IMR-90 (cell line): ENCODE results near the gene RNASE4.

Source experiments
- CHD1 ChIP-seq: IDR thresholded peaks from 2 replicates; pipeline ENCODE4 v1.6.1; 2012; ENCODE audit warnings: low read depth, low read length, improper control_type of control experiment
- FOS ChIP-seq: fragments of 150-350 bp; IDR thresholded peaks from 2 replicates; pipeline ENCODE4 v1.6.1; 2016; ENCODE audit warnings: low read depth, low read length
- MAFK ChIP-seq: IDR thresholded peaks from 2 replicates; pipeline ENCODE4 v1.6.1; 2012; ENCODE audit warnings: low read depth, low read length, improper control_type of control experiment
- POLR2A ChIP-seq: IDR thresholded peaks from 2 replicates; pipeline ENCODE4 v1.6.1; 2012; ENCODE audit warnings: mild to moderate bottlenecking, low read depth, low read length
- RAD21 ChIP-seq: IDR thresholded peaks from 2 replicates; pipeline ENCODE4 v1.6.1; 2012; ENCODE audit warnings: low read length, improper control_type of control experiment
- RFX5 ChIP-seq: IDR thresholded peaks from 2 replicates; pipeline ENCODE4 v1.8.0; 2012; ENCODE audit warnings: low read depth, mild to moderate bottlenecking, low read length, moderate library complexity
- SMC3 ChIP-seq: fragments of 150-350 bp; IDR thresholded peaks from 2 replicates; pipeline ENCODE4 v1.6.1; 2016; ENCODE audit warnings: low read depth, mild to moderate bottlenecking, antibody characterized with exemption, low read length, moderate library complexity
- TF ChIP-seq, protein P1 (sequence below): conservative IDR thresholded peaks from 2 replicates; pipeline ENCODE4 v1.5.1; 2012; ENCODE audit warnings: mild to moderate bottlenecking, low read depth, low read length, improper control_type of control experiment
- TF ChIP-seq, protein P2 (sequence below): fragments of 150-350 bp; IDR thresholded peaks from 2 replicates; pipeline ENCODE4 v1.6.1; 2017; ENCODE audit warnings: mild to moderate bottlenecking, antibody characterized with exemption, low read length, low read depth
- TF ChIP-seq, protein P3 (sequence below): fragments of 150-350 bp; IDR thresholded peaks from 2 replicates; pipeline ENCODE4 v1.6.1; 2016; ENCODE audit warnings: low read depth, mild to moderate bottlenecking, low read length, moderate library complexity, borderline replicate concordance

- TF ChIP-seq MAFK (no peak), SMC3 (no peak), POLR2A (no peak), FOS (no peak), RAD21 (no peak), RFX5 (no peak), CHD1 (no peak)
- TF ChIP-seq, protein P1, sequence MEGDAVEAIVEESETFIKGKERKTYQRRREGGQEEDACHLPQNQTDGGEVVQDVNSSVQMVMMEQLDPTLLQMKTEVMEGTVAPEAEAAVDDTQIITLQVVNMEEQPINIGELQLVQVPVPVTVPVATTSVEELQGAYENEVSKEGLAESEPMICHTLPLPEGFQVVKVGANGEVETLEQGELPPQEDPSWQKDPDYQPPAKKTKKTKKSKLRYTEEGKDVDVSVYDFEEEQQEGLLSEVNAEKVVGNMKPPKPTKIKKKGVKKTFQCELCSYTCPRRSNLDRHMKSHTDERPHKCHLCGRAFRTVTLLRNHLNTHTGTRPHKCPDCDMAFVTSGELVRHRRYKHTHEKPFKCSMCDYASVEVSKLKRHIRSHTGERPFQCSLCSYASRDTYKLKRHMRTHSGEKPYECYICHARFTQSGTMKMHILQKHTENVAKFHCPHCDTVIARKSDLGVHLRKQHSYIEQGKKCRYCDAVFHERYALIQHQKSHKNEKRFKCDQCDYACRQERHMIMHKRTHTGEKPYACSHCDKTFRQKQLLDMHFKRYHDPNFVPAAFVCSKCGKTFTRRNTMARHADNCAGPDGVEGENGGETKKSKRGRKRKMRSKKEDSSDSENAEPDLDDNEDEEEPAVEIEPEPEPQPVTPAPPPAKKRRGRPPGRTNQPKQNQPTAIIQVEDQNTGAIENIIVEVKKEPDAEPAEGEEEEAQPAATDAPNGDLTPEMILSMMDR, result no peak
- TF ChIP-seq, protein P2, sequence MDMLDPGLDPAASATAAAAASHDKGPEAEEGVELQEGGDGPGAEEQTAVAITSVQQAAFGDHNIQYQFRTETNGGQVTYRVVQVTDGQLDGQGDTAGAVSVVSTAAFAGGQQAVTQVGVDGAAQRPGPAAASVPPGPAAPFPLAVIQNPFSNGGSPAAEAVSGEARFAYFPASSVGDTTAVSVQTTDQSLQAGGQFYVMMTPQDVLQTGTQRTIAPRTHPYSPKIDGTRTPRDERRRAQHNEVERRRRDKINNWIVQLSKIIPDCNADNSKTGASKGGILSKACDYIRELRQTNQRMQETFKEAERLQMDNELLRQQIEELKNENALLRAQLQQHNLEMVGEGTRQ, result no peak
- TF ChIP-seq, protein P3, sequence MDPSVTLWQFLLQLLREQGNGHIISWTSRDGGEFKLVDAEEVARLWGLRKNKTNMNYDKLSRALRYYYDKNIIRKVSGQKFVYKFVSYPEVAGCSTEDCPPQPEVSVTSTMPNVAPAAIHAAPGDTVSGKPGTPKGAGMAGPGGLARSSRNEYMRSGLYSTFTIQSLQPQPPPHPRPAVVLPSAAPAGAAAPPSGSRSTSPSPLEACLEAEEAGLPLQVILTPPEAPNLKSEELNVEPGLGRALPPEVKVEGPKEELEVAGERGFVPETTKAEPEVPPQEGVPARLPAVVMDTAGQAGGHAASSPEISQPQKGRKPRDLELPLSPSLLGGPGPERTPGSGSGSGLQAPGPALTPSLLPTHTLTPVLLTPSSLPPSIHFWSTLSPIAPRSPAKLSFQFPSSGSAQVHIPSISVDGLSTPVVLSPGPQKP, result no peak
Measured at GRCh38 chr14:20645481-20645880, 38.9 kb upstream of the RNASE4 start.
